NB4 (cell line): ENCODE results near the gene YPEL1.

ENCODE experiments used
- CTCF ChIP-seq: IDR thresholded peaks from one replicate; pipeline ENCODE4 v1.5.1; 2012; ENCODE audit warnings: low read depth, low read length
- POLR2A ChIP-seq: IDR thresholded peaks from 2 replicates; pipeline ENCODE4 v1.6.1; 2011; ENCODE audit warnings: mild to moderate bottlenecking; ENCODE audit not compliant: insufficient read length; ENCODE audit errors: extremely low read depth

DNA sequence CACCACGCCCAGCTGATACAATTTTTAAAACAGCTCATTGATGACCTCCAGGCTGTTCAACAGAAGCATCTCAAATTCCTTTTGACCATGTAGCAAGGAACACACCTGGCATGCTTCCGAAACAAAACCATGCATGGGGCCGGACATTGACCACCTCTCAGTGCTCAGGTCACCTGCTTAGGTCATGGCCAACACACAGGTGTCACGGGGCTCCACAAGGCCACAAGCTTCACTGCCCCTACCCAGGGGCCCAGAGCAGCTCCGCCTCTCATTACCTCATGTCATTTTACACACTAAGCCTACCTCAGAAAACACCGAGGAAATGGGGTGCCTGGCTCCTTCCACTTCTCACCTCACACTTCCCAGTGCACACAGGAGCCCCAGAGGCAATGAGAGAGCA, 26.6 kb downstream of the YPEL1 start:
- TF ChIP-seq POLR2A (no peak), CTCF (no peak)
